ENCODE measurements around the gene KNL1. TPM values are rescaled to one million over a fixed set of nuclear protein-coding genes. Genes with fewer than 3 reads are reported as not detected.

Gene KNL1
- total RNA-seq, 2 donors from 2014 or later = 8.5 to 18.8 TPM

DNA sequence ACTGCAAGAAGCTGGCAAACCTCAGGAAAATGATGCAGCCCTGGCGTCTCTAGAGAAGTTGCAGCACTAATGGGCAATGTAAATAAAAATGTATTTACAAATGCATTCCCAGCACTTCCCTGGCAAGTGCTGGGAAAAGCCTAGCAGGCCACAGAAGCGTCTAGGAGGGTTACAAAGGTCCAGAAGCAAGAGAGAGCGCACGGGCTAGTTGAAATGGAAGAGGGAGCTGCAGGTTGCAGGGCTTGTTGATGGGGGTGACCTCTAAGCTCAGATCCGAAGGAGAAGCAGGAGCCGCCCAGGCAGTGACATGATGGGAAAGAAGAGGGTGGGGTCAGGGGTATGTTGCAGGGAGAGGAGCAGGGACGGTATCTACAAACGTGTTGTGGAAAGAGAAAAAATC lies 2.7 kb upstream of the KNL1 start:
- Histone ChIP-seq H3K36me3 (no peaks in the 10 kb centered on the region), H3K9me3 (no peaks in the 10 kb centered on the region), H3K27me3 (no peaks in the 10 kb centered on the region), H3K4me3 (no peak overlapping the region), H3K27ac (no peak overlapping the region), H3K9ac (ENCODE audit: low read depth in 2 of 2, low read length in 2 of 2) (no peak overlapping the region), H3K4me1 (no peaks in the 10 kb centered on the region)
- intact Hi-C loops (cut with DNase I) = no loop called here
- peak; percentile 32 for DNase-seq
- TF ChIP-seq, protein P1, sequence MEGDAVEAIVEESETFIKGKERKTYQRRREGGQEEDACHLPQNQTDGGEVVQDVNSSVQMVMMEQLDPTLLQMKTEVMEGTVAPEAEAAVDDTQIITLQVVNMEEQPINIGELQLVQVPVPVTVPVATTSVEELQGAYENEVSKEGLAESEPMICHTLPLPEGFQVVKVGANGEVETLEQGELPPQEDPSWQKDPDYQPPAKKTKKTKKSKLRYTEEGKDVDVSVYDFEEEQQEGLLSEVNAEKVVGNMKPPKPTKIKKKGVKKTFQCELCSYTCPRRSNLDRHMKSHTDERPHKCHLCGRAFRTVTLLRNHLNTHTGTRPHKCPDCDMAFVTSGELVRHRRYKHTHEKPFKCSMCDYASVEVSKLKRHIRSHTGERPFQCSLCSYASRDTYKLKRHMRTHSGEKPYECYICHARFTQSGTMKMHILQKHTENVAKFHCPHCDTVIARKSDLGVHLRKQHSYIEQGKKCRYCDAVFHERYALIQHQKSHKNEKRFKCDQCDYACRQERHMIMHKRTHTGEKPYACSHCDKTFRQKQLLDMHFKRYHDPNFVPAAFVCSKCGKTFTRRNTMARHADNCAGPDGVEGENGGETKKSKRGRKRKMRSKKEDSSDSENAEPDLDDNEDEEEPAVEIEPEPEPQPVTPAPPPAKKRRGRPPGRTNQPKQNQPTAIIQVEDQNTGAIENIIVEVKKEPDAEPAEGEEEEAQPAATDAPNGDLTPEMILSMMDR (IDR thresholded peaks at IDR 0.05) = no peak

DNA sequence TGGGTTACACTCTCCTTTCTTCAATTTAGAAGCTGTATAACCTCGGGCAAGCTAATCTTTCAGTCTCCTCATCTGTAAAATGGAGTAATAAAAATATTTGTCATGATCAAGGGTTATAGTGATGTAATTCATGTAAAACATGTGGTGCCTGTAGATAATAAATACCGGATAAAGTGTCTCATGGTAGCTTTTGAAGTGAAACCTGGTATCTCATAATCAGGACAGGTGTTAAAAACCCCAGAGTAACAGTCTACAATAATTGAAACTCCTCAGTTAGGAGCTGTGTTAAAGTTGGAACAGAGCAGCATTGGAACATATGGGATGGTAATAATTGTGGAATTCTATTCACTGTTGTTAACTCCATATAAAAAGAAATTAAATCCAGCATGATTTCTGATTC lies 884 bp upstream of the KNL1 start:
- no peak overlapping the region for H3K9ac ChIP-seq (ENCODE audit: low read depth in 2 of 2, low read length in 2 of 2)
- no peaks in the 10 kb centered on the region for H3K36me3 ChIP-seq
- no peaks in the 10 kb centered on the region for H3K9me3 ChIP-seq
- intact Hi-C loops (cut with DNase I) = no loop called here
- no peak for DNase-seq
- no peaks in the 10 kb centered on the region for H3K4me1 ChIP-seq
- TF ChIP-seq, protein P1 (IDR thresholded peaks at IDR 0.05) = no peak
- no peaks in the 10 kb centered on the region for H3K27me3 ChIP-seq
- no peak overlapping the region for H3K27ac ChIP-seq
- H3K4me3 ChIP-seq = no peak overlapping the region

DNA sequence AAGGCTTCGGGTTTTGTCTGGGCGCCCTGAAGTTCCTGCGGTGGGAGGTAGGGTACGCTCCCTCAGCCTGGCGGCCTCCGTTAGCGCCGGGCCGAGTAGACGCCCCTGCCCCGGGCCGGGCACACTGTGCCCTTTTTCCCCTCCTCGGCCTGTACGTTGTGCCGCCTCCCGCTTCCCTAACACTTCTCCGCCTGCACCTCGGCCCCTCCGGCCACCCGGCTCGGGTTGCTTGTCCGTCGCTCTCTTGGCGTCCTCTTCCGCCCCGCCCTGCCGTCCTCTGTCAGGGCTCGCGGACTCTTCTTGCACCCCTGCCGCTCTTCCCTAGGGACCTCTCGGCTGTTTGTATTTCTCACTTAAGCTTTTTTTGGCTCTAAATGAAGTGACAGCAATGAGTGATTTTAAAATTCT lies 384 bp downstream of the KNL1 start:
- Histone ChIP-seq H3K27ac (peak overlapping the region; percentile 70), H3K9me3 (no peaks in the 10 kb centered on the region), H3K27me3 (no peaks in the 10 kb centered on the region), H3K4me3 (peak overlapping the region; percentile 75), H3K4me1 (no peaks in the 10 kb centered on the region), H3K9ac (ENCODE audit: low read depth in 2 of 2, low read length in 2 of 2) (peak overlapping the region; percentile 38 to 67), H3K36me3 (no peaks in the 10 kb centered on the region)
- intact Hi-C loops (cut with DNase I) = no loop called here
- TF ChIP-seq, protein P1 (IDR thresholded peaks at IDR 0.05) = no peak
- DNase-seq = peak; percentile 73

DNA sequence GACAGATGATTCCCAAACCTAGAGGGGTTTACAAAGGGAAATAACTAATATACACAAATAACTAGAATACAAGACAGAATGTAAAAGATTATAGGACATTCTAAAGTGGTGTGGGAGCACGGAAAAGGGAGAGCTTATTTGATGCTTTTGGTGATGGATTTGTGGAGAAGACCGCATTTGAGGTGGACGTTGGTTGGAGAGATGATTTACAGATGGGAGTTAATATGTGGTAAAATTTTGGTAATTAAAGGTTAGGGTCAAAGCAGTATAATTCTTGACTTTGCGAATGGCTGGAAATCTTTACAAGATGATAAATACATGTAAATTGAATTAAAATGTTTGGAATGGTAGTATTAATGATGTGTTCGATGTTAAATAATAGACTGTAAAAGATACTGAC lies 1.2 kb downstream of the KNL1 start:
- intact Hi-C loops (cut with DNase I) = no loop called here
- Histone ChIP-seq H3K4me1 (no peaks in the 10 kb centered on the region), H3K9me3 (no peaks in the 10 kb centered on the region), H3K27me3 (no peaks in the 10 kb centered on the region), H3K9ac (ENCODE audit: low read depth in 2 of 2, low read length in 2 of 2) (peak overlapping the region in 1 of 2 donors; percentile 67), H3K27ac (no peak overlapping the region), H3K36me3 (no peaks in the 10 kb centered on the region), H3K4me3 (peak overlapping the region; percentile 75)
- TF ChIP-seq, protein P1 (IDR thresholded peaks at IDR 0.05) = no peak
- DNase-seq = no peak

DNA sequence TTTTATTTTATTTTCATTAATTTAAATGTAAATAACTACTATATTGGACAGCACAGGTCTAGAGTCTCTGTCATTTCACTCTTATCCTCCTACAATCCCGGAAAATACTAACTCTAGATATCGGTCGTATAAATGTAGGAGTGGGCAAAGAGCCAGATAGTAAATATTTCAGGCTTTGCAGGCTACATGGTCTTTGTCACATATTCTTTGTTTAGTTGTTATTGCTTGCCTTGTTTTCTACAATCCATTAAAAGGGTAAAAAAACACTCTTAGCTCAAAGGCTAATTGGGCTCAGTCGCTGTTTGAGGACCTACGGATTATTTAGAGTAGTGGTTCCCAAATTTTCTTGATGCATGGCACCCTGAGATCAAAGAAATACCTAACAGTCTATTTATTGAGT lies 1.7 kb downstream of the KNL1 start:
- Histone ChIP-seq H3K27ac (no peak overlapping the region), H3K36me3 (no peaks in the 10 kb centered on the region), H3K4me1 (no peaks in the 10 kb centered on the region), H3K9ac (ENCODE audit: low read depth in 2 of 2, low read length in 2 of 2) (no peak overlapping the region), H3K4me3 (no peak overlapping the region), H3K9me3 (no peaks in the 10 kb centered on the region), H3K27me3 (no peaks in the 10 kb centered on the region)
- DNase-seq = no peak
- intact Hi-C loops (cut with DNase I) = no loop called here
- TF ChIP-seq, protein P1 (IDR thresholded peaks at IDR 0.05) = no peak

DNA sequence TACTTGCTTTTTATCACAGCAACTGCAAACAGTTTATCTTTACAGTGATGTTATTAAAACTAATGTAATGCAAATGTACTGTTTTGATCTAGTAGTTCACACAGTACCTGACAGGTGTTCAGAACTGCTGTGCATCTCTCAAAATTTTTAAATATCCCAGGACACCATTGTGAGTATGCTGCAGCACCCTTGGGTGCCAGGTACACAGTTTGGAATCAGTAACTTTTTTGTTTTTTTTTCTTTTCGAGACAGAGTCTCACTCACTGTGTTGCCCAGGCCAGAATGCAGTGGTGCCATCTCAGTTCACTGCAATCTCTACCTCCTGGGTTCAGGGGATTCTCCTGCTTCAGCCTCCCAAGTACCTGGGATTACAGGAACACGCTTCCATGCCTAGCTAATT lies 3.0 kb downstream of the KNL1 start:
- H3K27me3 ChIP-seq = no peaks in the 10 kb centered on the region
- intact Hi-C loops (cut with DNase I) = no loop called here
- no peak overlapping the region for H3K9ac ChIP-seq (ENCODE audit: low read depth in 2 of 2, low read length in 2 of 2)
- no peaks in the 10 kb centered on the region for H3K9me3 ChIP-seq
- no peak overlapping the region for H3K27ac ChIP-seq
- no peaks in the 10 kb centered on the region for H3K4me1 ChIP-seq
- no peak overlapping the region for H3K4me3 ChIP-seq
- TF ChIP-seq, protein P1 (IDR thresholded peaks at IDR 0.05) = no peak
- no peaks in the 10 kb centered on the region for H3K36me3 ChIP-seq
- no peak for DNase-seq
